HG03575 (cell line): Measurements from ENCODE around the gene SYT9.

Source experiments
- ATAC-seq: cut with Tn5 transposase; IDR thresholded peaks from one replicate; pipeline ENCODE4 v1.9.1; 2021; ENCODE audit not compliant: unreplicated experiment, insufficient number of reproducible peaks, low FRiP score; ENCODE audit errors: extremely low read depth

Gene SYT9

GRCh38 chr11:7414973-7415817, 163.5 kb downstream of the SYT9 start:
- ATAC-seq, result no peak

- ATAC-seq, result no peak
Observed at GRCh38 chr11:7416080-7416479, 164.4 kb downstream of the SYT9 start.

- ATAC-seq, result no peak
Observed at GRCh38 chr11:7417328-7417727, 165.6 kb downstream of the SYT9 start.

- ATAC-seq, result no peak
Observed at GRCh38 chr11:7418061-7418460, 166.4 kb downstream of the SYT9 start.

GRCh38 chr11:7418906-7419305, 167.2 kb downstream of the SYT9 start:
- ATAC-seq, result no peak

- no peak for ATAC-seq
Observed at GRCh38 chr11:7421136-7421535, 169.4 kb downstream of the SYT9 start.

GRCh38 chr11:7422544-7423331, 171.0 kb downstream of the SYT9 start:
- no peak for ATAC-seq

- ATAC-seq, result no peak
Observed at GRCh38 chr11:7423946-7424345, 172.2 kb downstream of the SYT9 start.

GRCh38 chr11:7427733-7428132, 176.0 kb downstream of the SYT9 start:
- ATAC-seq, result no peak

GRCh38 chr11:7428196-7428595, 176.5 kb downstream of the SYT9 start:
- no peak for ATAC-seq

GRCh38 chr11:7430496-7430895, 178.8 kb downstream of the SYT9 start:
- ATAC-seq, result no peak

- ATAC-seq, result no peak
Observed at GRCh38 chr11:7435176-7435575, 183.5 kb downstream of the SYT9 start.

GRCh38 chr11:7436146-7436545, 184.4 kb downstream of the SYT9 start:
- no peak for ATAC-seq

- no peak for ATAC-seq
Observed at GRCh38 chr11:7436657-7437056, 185.0 kb downstream of the SYT9 start.

GRCh38 chr11:7437696-7438095, 186.0 kb downstream of the SYT9 start:
- ATAC-seq, result no peak

- ATAC-seq, result no peak
Observed at GRCh38 chr11:7439746-7440320, 188.1 kb downstream of the SYT9 start.

- ATAC-seq, result peak; percentile 68
Observed at GRCh38 chr11:7442588-7443215, 191.0 kb downstream of the SYT9 start.

GRCh38 chr11:7444091-7444981, 192.6 kb downstream of the SYT9 start:
- no peak for ATAC-seq

- ATAC-seq, result no peak
Observed at GRCh38 chr11:7445564-7445963, 193.9 kb downstream of the SYT9 start.
